Stimulated activated naive B cell treated with anti-CD40 and anti-IgM and Interleukin-4, amounts not matched to agents 10 μg/mL and 1 μg/mL and 100 μg/mL, for 72 hours (primary cell): ENCODE results near the gene CBFB.
"Not testable (repeated sequence)": the region's sequence is repeated elsewhere in the genome, so short reads cannot be mapped to it uniquely, and the experiment has no call there.

Source experiments
- ATAC-seq, 2 donors: fragments of 150-1000 bp; cut with Tn5 transposase; replicated peaks; 2 replicates each; pipeline ENCODE4 v1.10.0; 2021; ENCODE audit warnings: moderate library complexity in 1 of 2
- DNase-seq: peaks from one replicate; pipeline ENCODE4 v3.0.0; 2021
- H3K27ac Mint-ChIP-seq: one replicate; pipeline ENCODE4 v1.8.0; 2022; ENCODE audit warnings: mild to moderate bottlenecking, mixed read lengths
- H3K27me3 Mint-ChIP-seq, 2 donors: one replicate each; pipeline ENCODE4 v1.8.0; 2022; ENCODE audit warnings: mixed read lengths in 2 of 2
- H3K36me3 Mint-ChIP-seq, 2 donors: one replicate each; pipeline ENCODE4 v1.8.0; 2022; ENCODE audit warnings: mixed read lengths in 2 of 2, mild to moderate bottlenecking in 1 of 2
- H3K4me1 Mint-ChIP-seq, 2 donors: one replicate each; pipeline ENCODE4 v1.8.0; 2022; ENCODE audit warnings: mixed read lengths in 2 of 2, mild to moderate bottlenecking in 1 of 2
- H3K4me3 Mint-ChIP-seq, 2 donors: one replicate each; pipeline ENCODE4 v1.8.0; 2022; ENCODE audit warnings: mild to moderate bottlenecking in 2 of 2, mixed read lengths in 2 of 2, moderate library complexity in 1 of 2
- H3K9me3 Mint-ChIP-seq, 2 donors: one replicate each; pipeline ENCODE4 v1.8.0; 2022; ENCODE audit warnings: mixed read lengths in 2 of 2, mild to moderate bottlenecking in 1 of 2

The CBFB gene

GRCh38 chr16:67041520-67041919, 12.6 kb downstream of the CBFB start:
- not testable (repeated sequence) for H3K9me3 Mint-ChIP-seq, ATAC-seq, H3K4me1 Mint-ChIP-seq, DNase-seq, H3K27me3 Mint-ChIP-seq, H3K4me3 Mint-ChIP-seq
- Mint-ChIP-seq H3K27ac (peak overlapping the region; percentile 33), H3K36me3 (peaks cover 15 to 19% of the 10 kb centered on the region in 2 donors)

- no peak overlapping the region for H3K4me3 Mint-ChIP-seq
- H3K9me3 Mint-ChIP-seq = no peaks in the 10 kb centered on the region
- H3K27ac Mint-ChIP-seq = no peak overlapping the region
- DNase-seq = no peak
- no peak for ATAC-seq
- no peaks in the 10 kb centered on the region for H3K27me3 Mint-ChIP-seq
- peaks cover 9 to 14% of the 10 kb centered on the region in 2 donors for H3K4me1 Mint-ChIP-seq
- peaks cover 17 to 18% of the 10 kb centered on the region in 2 donors for H3K36me3 Mint-ChIP-seq
Observed at GRCh38 chr16:67043420-67043819, 14.5 kb downstream of the CBFB start.

- H3K4me1 Mint-ChIP-seq = peaks cover 12 to 40% of the 10 kb centered on the region in 2 donors
- H3K9me3 Mint-ChIP-seq = no peaks in the 10 kb centered on the region
- H3K4me3 Mint-ChIP-seq = no peak overlapping the region
- no peaks in the 10 kb centered on the region for H3K27me3 Mint-ChIP-seq
- ATAC-seq (no peak), DNase-seq (no peak)
- H3K36me3 Mint-ChIP-seq = peaks cover 8 to 16% of the 10 kb centered on the region in 2 donors
- H3K27ac Mint-ChIP-seq = no peak overlapping the region
Observed at GRCh38 chr16:67050796-67051195, 21.8 kb downstream of the CBFB start.

- peaks cover 9 to 24% of the 10 kb centered on the region in 2 donors for H3K36me3 Mint-ChIP-seq
- ATAC-seq (no peak), DNase-seq (no peak)
- H3K4me3 Mint-ChIP-seq = no peak overlapping the region
- no peaks in the 10 kb centered on the region for H3K9me3 Mint-ChIP-seq
- H3K27me3 Mint-ChIP-seq = no peaks in the 10 kb centered on the region
- H3K27ac Mint-ChIP-seq = no peak overlapping the region
- peaks cover 19 to 48% of the 10 kb centered on the region in 2 donors for H3K4me1 Mint-ChIP-seq
Observed at GRCh38 chr16:67052399-67052798, 23.4 kb downstream of the CBFB start.

- peaks cover 7 to 24% of the 10 kb centered on the region in 2 donors for H3K36me3 Mint-ChIP-seq
- ATAC-seq (no peak), DNase-seq (no peak)
- H3K4me3 Mint-ChIP-seq = peak overlapping the region in 1 of 2 donors; percentile 33
- H3K4me1 Mint-ChIP-seq = peaks cover 17 to 44% of the 10 kb centered on the region in 2 donors
- no peaks in the 10 kb centered on the region for H3K27me3 Mint-ChIP-seq
- peak overlapping the region; percentile 93 for H3K27ac Mint-ChIP-seq
- no peaks in the 10 kb centered on the region for H3K9me3 Mint-ChIP-seq
Observed at GRCh38 chr16:67053767-67054334, 24.9 kb downstream of the CBFB start.

GRCh38 chr16:67054901-67055300, 26.0 kb downstream of the CBFB start:
- Mint-ChIP-seq H3K4me3 (no peak overlapping the region), H3K27ac (no peak overlapping the region), H3K9me3 (no peaks in the 10 kb centered on the region), H3K36me3 (peaks cover 7 to 24% of the 10 kb centered on the region in 2 donors), H3K27me3 (no peaks in the 10 kb centered on the region), H3K4me1 (peaks cover 20 to 48% of the 10 kb centered on the region in 2 donors)
- DNase-seq = no peak
- ATAC-seq = no peak

GRCh38 chr16:67055712-67056487, 27.0 kb downstream of the CBFB start:
- no peak for DNase-seq
- Mint-ChIP-seq H3K9me3 (no peaks in the 10 kb centered on the region), H3K36me3 (peaks cover 9 to 32% of the 10 kb centered on the region in 2 donors), H3K27me3 (no peaks in the 10 kb centered on the region), H3K4me3 (no peak overlapping the region), H3K27ac (no peak overlapping the region), H3K4me1 (peaks cover 20 to 56% of the 10 kb centered on the region in 2 donors)
- peak; percentile 42 to 73 for ATAC-seq

- H3K36me3 Mint-ChIP-seq = peaks cover 5 to 17% of the 10 kb centered on the region in 2 donors
- peak overlapping the region; percentile 1 to 8 for H3K4me3 Mint-ChIP-seq
- peak overlapping the region; percentile 26 for H3K27ac Mint-ChIP-seq
- H3K9me3 Mint-ChIP-seq = no peaks in the 10 kb centered on the region
- no peaks in the 10 kb centered on the region for H3K27me3 Mint-ChIP-seq
- peak; percentile 34 to 41 for ATAC-seq
- no peak for DNase-seq
- peaks cover 7 to 22% of the 10 kb centered on the region in 2 donors for H3K4me1 Mint-ChIP-seq
Observed at GRCh38 chr16:67063008-67063407, 34.1 kb downstream of the CBFB start.

- Mint-ChIP-seq H3K27me3 (no peaks in the 10 kb centered on the region), H3K4me3 (no peak overlapping the region), H3K4me1 (peaks cover 2% of the 10 kb centered on the region in 2 donors), H3K36me3 (peaks cover 12 to 24% of the 10 kb centered on the region in 2 donors), H3K9me3 (no peaks in the 10 kb centered on the region), H3K27ac (no peak overlapping the region)
- no peak for DNase-seq
- ATAC-seq = no peak
Observed at GRCh38 chr16:67068212-67068753, 39.3 kb downstream of the CBFB start.

- H3K4me1 Mint-ChIP-seq = peaks cover 0 to 2% of the 10 kb centered on the region in 2 donors
- no peak overlapping the region for H3K4me3 Mint-ChIP-seq
- H3K27me3 Mint-ChIP-seq = no peaks in the 10 kb centered on the region
- H3K36me3 Mint-ChIP-seq = peaks cover 16 to 24% of the 10 kb centered on the region in 2 donors
- no peaks in the 10 kb centered on the region for H3K9me3 Mint-ChIP-seq
- no peak overlapping the region for H3K27ac Mint-ChIP-seq
- ATAC-seq (no peak), DNase-seq (no peak)
Observed at GRCh38 chr16:67071476-67072048, 42.6 kb downstream of the CBFB start.

- ATAC-seq = no peak
- H3K4me3 Mint-ChIP-seq = no peak overlapping the region
- H3K36me3 Mint-ChIP-seq = peaks cover 15 to 19% of the 10 kb centered on the region in 2 donors
- H3K4me1 Mint-ChIP-seq = peaks cover 0 to 4% of the 10 kb centered on the region in 2 donors
- no peak for DNase-seq
- no peak overlapping the region for H3K27ac Mint-ChIP-seq
- H3K27me3 Mint-ChIP-seq = no peaks in the 10 kb centered on the region
- H3K9me3 Mint-ChIP-seq = no peaks in the 10 kb centered on the region
Observed at GRCh38 chr16:67075331-67075730, 46.4 kb downstream of the CBFB start.

- no peak for ATAC-seq
Observed at GRCh38 chr16:67077871-67078270, 48.9 kb downstream of the CBFB start.

GRCh38 chr16:67082100-67082499, 53.2 kb downstream of the CBFB start:
- peaks cover 4 to 5% of the 10 kb centered on the region in 2 donors for H3K4me1 Mint-ChIP-seq
- no peak for DNase-seq
- no peak overlapping the region for H3K27ac Mint-ChIP-seq
- no peak overlapping the region for H3K4me3 Mint-ChIP-seq
- no peak for ATAC-seq
- no peaks in the 10 kb centered on the region for H3K27me3 Mint-ChIP-seq
- no peaks in the 10 kb centered on the region for H3K9me3 Mint-ChIP-seq
- H3K36me3 Mint-ChIP-seq = peaks cover 15 to 21% of the 10 kb centered on the region in 2 donors

More at GRCh38 chr16:67077871-67078270, 48.9 kb downstream of the CBFB start:
- no peak for DNase-seq
- H3K27me3 Mint-ChIP-seq = no peaks in the 10 kb centered on the region
- H3K36me3 Mint-ChIP-seq = peaks cover 13 to 15% of the 10 kb centered on the region in 2 donors
- no peaks in the 10 kb centered on the region for H3K9me3 Mint-ChIP-seq
- peaks cover 0 to 4% of the 10 kb centered on the region in 2 donors for H3K4me1 Mint-ChIP-seq
- no peak overlapping the region for H3K4me3 Mint-ChIP-seq
- H3K27ac Mint-ChIP-seq = no peak overlapping the region

- DNase-seq = no peak
- Mint-ChIP-seq H3K36me3 (peaks cover 14 to 22% of the 10 kb centered on the region in 2 donors), H3K9me3 (no peaks in the 10 kb centered on the region), H3K4me3 (no peak overlapping the region), H3K27me3 (no peaks in the 10 kb centered on the region), H3K27ac (no peak overlapping the region), H3K4me1 (peaks cover 4 to 5% of the 10 kb centered on the region in 2 donors)
- no peak for ATAC-seq
Observed at GRCh38 chr16:67082891-67083290, 53.9 kb downstream of the CBFB start.
